OCI-LY7 (cell line): ENCODE data around the gene GPC2. TPM values are rescaled to one million over a fixed set of nuclear protein-coding genes. Genes with fewer than 3 reads are reported as not detected.

Experiments used
- BruUV-seq: library from RNA; stranded (reverse); fragments of 400-500 nt; replicated peaks from 2 replicates; lab custom pipeline; 2021; lab: Mats Ljungman, UMichigan
- CTCF ChIA-PET: fragments of 300-600 bp; sonication (Branson Sonifier 250); formaldehyde crosslinking; loops from one replicate; lab custom pipeline; 2022; ENCODE audit warnings: antibody characterized with exemption; ENCODE audit not compliant: unreplicated experiment; lab: Charles Lee
- POLR2A ChIA-PET: fragments of 300-600 bp; sonication (Branson Sonifier 250); formaldehyde crosslinking; loops from one replicate; lab custom pipeline; 2022; ENCODE audit warnings: antibody characterized with exemption; lab: Charles Lee
- DNase-seq: peaks from one replicate; pipeline ENCODE4 v3.0.0-alpha.2; 2015; ENCODE audit warnings: low spot score
- H2AFZ ChIP-seq: fragments of 200-600 bp; sonication (generic), shearing (Covaris generic); 2 replicates; pipeline ENCODE4 v1.6.1; 2014; ENCODE audit warnings: mild to moderate bottlenecking, antibody characterized with exemption, low read length, moderate library complexity
- H3K27ac ChIP-seq: fragments of 200-600 bp; sonication (generic); 2 replicates; pipeline ENCODE4 v1.5.1; 2014; ENCODE audit warnings: mixed run types, low read depth, mild to moderate bottlenecking, moderate library complexity, low read length, inconsistent platforms; ENCODE audit not compliant: poor library complexity, severe bottlenecking
- H3K36me3 ChIP-seq: fragments of 200-600 bp; sonication (generic); 2 replicates; pipeline ENCODE4 v1.6.1; 2014; ENCODE audit warnings: mild to moderate bottlenecking, antibody characterized with exemption, low read length, moderate library complexity, mixed read lengths; ENCODE audit not compliant: insufficient read depth
- H3K4me1 ChIP-seq: fragments of 200-600 bp; sonication (generic); 2 replicates; pipeline ENCODE4 v1.5.1; 2014; ENCODE audit warnings: mild to moderate bottlenecking, low read length; ENCODE audit not compliant: insufficient read depth, poor library complexity, severe bottlenecking
- H3K4me2 ChIP-seq: fragments of 200-600 bp; sonication (generic); 2 replicates; pipeline ENCODE4 v1.6.1; 2014; ENCODE audit warnings: mild to moderate bottlenecking, low read length
- H3K4me3 ChIP-seq: fragments of 200-600 bp; sonication (generic); 2 replicates; pipeline ENCODE4 v1.5.1; 2014; ENCODE audit warnings: mild to moderate bottlenecking, low read depth, low read length; ENCODE audit not compliant: poor library complexity, severe bottlenecking
- H3K79me2 ChIP-seq: fragments of 200-600 bp; sonication (generic); 2 replicates; pipeline ENCODE4 v1.6.1; 2016; ENCODE audit warnings: low read depth, mild to moderate bottlenecking, low read length, moderate library complexity, mixed read lengths; ENCODE audit not compliant: insufficient read depth
- H3K9me2 ChIP-seq: fragments of 200-600 bp; sonication (generic); 2 replicates; pipeline ENCODE4 v1.6.1; 2016; ENCODE audit warnings: mild to moderate bottlenecking, low read length, mixed read lengths; ENCODE audit not compliant: insufficient read depth
- H3K9me3 ChIP-seq: fragments of 200-600 bp; sonication (generic); 2 replicates; pipeline ENCODE4 v1.6.1; 2014; ENCODE audit warnings: mild to moderate bottlenecking, mixed run types, low read length, mixed read lengths
- H4K20me1 ChIP-seq: fragments of 200-600 bp; sonication (generic); 2 replicates; pipeline ENCODE4 v1.6.1; 2014; ENCODE audit warnings: mild to moderate bottlenecking, antibody characterized with exemption, low read length, moderate library complexity, mixed read lengths; ENCODE audit not compliant: insufficient read depth
- CTCF ChIP-seq: fragments of 200-600 bp; sonication (generic); conservative IDR thresholded peaks from 2 replicates; pipeline ENCODE4 v1.5.1; 2014; ENCODE audit warnings: mild to moderate bottlenecking, antibody characterized with exemption, low read length, moderate library complexity, mixed read lengths
- EZH2phosphoT487 ChIP-seq: fragments of 200-600 bp; sonication (generic); IDR thresholded peaks from 2 replicates; pipeline ENCODE4 v1.6.1; 2018; ENCODE audit warnings: low read depth, borderline replicate concordance, mild to moderate bottlenecking, mixed run types, antibody characterized with exemption, low read length, moderate library complexity, mixed read lengths
- intact Hi-C: fragments of 100-400 bp; cut with micrococcal nuclease; formaldehyde crosslinking; loops from one replicate; pipeline ENCODE4 v1.10.0; 2022; ENCODE audit not compliant: unreplicated experiment
- total RNA-seq, 2 experiments: library from RNA; depleted of rRNA in 1 of 2; stranded (reverse); fragments of >200 nt in 1 of 2; shearing (Covaris generic) in 1 of 2; gene quantifications; 2 replicates each; pipeline ENCODE4 v1.2.3, GENCODE V29; 2014 to 2022

The GPC2 gene
- total RNA-seq, 2 experiments from 2014 or later = 20.2 to 23.2 TPM

- no peaks in the 10 kb centered on the region for H3K9me2 ChIP-seq
- peaks cover 56% of the 10 kb centered on the region for H3K36me3 ChIP-seq
- peaks cover 23% of the 10 kb centered on the region; the same call in 1 of the 2 replicates for H3K79me2 ChIP-seq
- DNase-seq = no peak
- BruUV-seq = no TSS peak
- ChIA-PET POLR2A (interaction anchor here (0.5 to 2.0 kb wide), 5 partner anchors 9 to 1741 kb away, joined by 3 to 7 read pairs (median 3); partner anchors contain the start of gene LAMTOR4), CTCF (interaction anchor here (1.1 kb wide), 1 partner anchor 32 kb away, joined by 3 read pairs; no protein-coding TSS in a partner anchor)
- peak overlapping the region; percentile 62 for H3K27ac ChIP-seq
- H3K4me1 ChIP-seq = peaks cover 47% of the 10 kb centered on the region
- H4K20me1 ChIP-seq = peaks cover 10% of the 10 kb centered on the region; the same call in 1 of the 2 replicates
- H3K4me3 ChIP-seq = peak overlapping the region; percentile 93
- TF ChIP-seq EZH2phosphoT487 = no peak
- TF ChIP-seq CTCF = no peak
- no peak overlapping the region for H2AFZ ChIP-seq
- no peaks in the 10 kb centered on the region for H3K9me3 ChIP-seq
- intact Hi-C loops = loop anchor here (5.0 kb wide), 1 partner anchor 60 kb away; the partner anchor contains the start of gene PVRIG
- peak overlapping the region; percentile 98 for H3K4me2 ChIP-seq
Measured at GRCh38 chr7:100157069-100157333, 20.2 kb downstream of the GPC2 start.

- no peak overlapping the region for H2AFZ ChIP-seq
- peaks cover 10% of the 10 kb centered on the region; the same call in 1 of the 2 replicates for H4K20me1 ChIP-seq
- H3K4me3 ChIP-seq = peak overlapping the region; percentile 93
- peaks cover 61% of the 10 kb centered on the region for H3K36me3 ChIP-seq
- DNase-seq = no peak
- H3K27ac ChIP-seq = peak overlapping the region; percentile 62
- POLR2A ChIA-PET = interaction anchor here (0.5 to 2.0 kb wide), 4 partner anchors 8 to 366 kb away, joined by 3 to 7 read pairs (median 3); partner anchors contain the start of gene LAMTOR4
- peaks cover 51% of the 10 kb centered on the region for H3K4me1 ChIP-seq
- peaks cover 28% of the 10 kb centered on the region; the same call in 1 of the 2 replicates for H3K79me2 ChIP-seq
- intact Hi-C loops = loop anchor here (5.0 kb wide), 1 partner anchor 61 kb away; the partner anchor contains the start of gene PVRIG
- TF ChIP-seq CTCF (no peak), EZH2phosphoT487 (no peak)
- CTCF ChIA-PET = no interaction called here
- peak overlapping the region; percentile 98 for H3K4me2 ChIP-seq
- no peaks in the 10 kb centered on the region for H3K9me2 ChIP-seq
- no peaks in the 10 kb centered on the region for H3K9me3 ChIP-seq
- TSS peak; percentile 25 for BruUV-seq
Measured at GRCh38 chr7:100156331-100157068, 20.7 kb downstream of the GPC2 start.
